CD4-positive, alpha-beta T cell (primary cell): ENCODE data around the gene ZNF467. TPM values are rescaled to one million over a fixed set of nuclear protein-coding genes. Genes with fewer than 3 reads are reported as not detected.

Source experiments
- ATAC-seq: fragments of 200-7000 bp; cut with Tn5 transposase; one replicate; pipeline ENCODE4 v1.10.0; 2022; ENCODE audit warnings: mild to moderate bottlenecking; ENCODE audit not compliant: poor library complexity
- CTCF ChIA-PET: fragments of 350-600 bp; sonication (Branson Sonifier 250); formaldehyde crosslinking; loops from one replicate; lab custom pipeline; 2021; ENCODE audit warnings: antibody characterized with exemption, inconsistent platforms; lab: Charles Lee
- POLR2A ChIA-PET: fragments of 350-600 bp; sonication (Branson Sonifier 250); formaldehyde crosslinking; loops from one replicate; lab custom pipeline; 2021; ENCODE audit warnings: antibody characterized with exemption, inconsistent platforms; lab: Charles Lee
- DNase-seq, 14 experiments: peaks; one replicate each; pipeline ENCODE4 v3.0.0-alpha.2; 2013 to 2020; ENCODE audit warnings: mixed read lengths in 2 of 14
- H3K27ac ChIP-seq, 2 donors: one replicate each; pipeline versions ENCODE4 v1.5.1 to v1.7.0; 2013; ENCODE audit warnings: low read length in 2 of 2, low read depth in 1 of 2, mild to moderate bottlenecking in 1 of 2
- H3K27me3 ChIP-seq, 2 experiments: 1 replicate in 1 of 2; 2 replicates in 1 of 2; pipeline versions ENCODE4 v1.6.1 to v1.7.0; 2013; ENCODE audit warnings: low read length in 2 of 2, control low read depth in 1 of 2, mild to moderate bottlenecking in 1 of 2, moderate library complexity in 1 of 2; ENCODE audit not compliant: insufficient read depth in 2 of 2, control insufficient read depth in 1 of 2
- H3K36me3 ChIP-seq: one replicate; pipeline ENCODE4 v1.6.1; 2013; ENCODE audit warnings: low read length, control low read depth; ENCODE audit not compliant: insufficient read depth
- H3K4me1 ChIP-seq: one replicate; pipeline ENCODE4 v1.6.1; 2013; ENCODE audit warnings: low read length, control low read depth; ENCODE audit not compliant: insufficient read depth
- H3K4me3 ChIP-seq: one replicate; pipeline ENCODE4 v1.5.1; 2013; ENCODE audit warnings: mild to moderate bottlenecking, low read length, moderate library complexity
- H3K9me3 ChIP-seq, 2 experiments: 1 replicate in 1 of 2; 2 replicates in 1 of 2; pipeline versions ENCODE4 v1.6.1 to v1.7.0; 2013; ENCODE audit warnings: low read length in 2 of 2, mild to moderate bottlenecking in 2 of 2, control low read depth in 1 of 2, moderate library complexity in 1 of 2; ENCODE audit not compliant: control insufficient read depth in 1 of 2, insufficient read depth in 1 of 2
- H3K27ac Mint-ChIP-seq: one replicate; pipeline ENCODE4 v1.8.0; 2020; ENCODE audit warnings: mixed read lengths
- H3K27me3 Mint-ChIP-seq: one replicate; pipeline ENCODE4 v1.8.0; 2021; ENCODE audit warnings: mixed read lengths
- H3K36me3 Mint-ChIP-seq: one replicate; pipeline ENCODE4 v1.8.0; 2021; ENCODE audit warnings: low read depth, mixed read lengths
- H3K4me1 Mint-ChIP-seq: one replicate; pipeline ENCODE4 v1.8.0; 2021; ENCODE audit warnings: low read depth, mixed read lengths
- H3K4me3 Mint-ChIP-seq: one replicate; pipeline ENCODE4 v1.8.0; 2020; ENCODE audit warnings: mild to moderate bottlenecking, mixed read lengths
- H3K9me3 Mint-ChIP-seq: one replicate; pipeline ENCODE4 v1.8.0; 2020; ENCODE audit warnings: mixed read lengths
- intact Hi-C, 2 experiments: fragments of 100-400 bp; cut with DNase I in 1 of 2; cut with micrococcal nuclease in 1 of 2; formaldehyde crosslinking; loops; one replicate each; pipeline versions ENCODE4 v1.15.1 to v1.9.0; 2023 to 2025; cut with DNase I, micrococcal nuclease
- total RNA-seq, 174 experiments: library from RNA in 2 of 174; stranded (reverse) in 2 of 174; gene quantifications; one replicate each; pipeline ENCODE4 v1.2.3 and lab custom pipeline; 2021 to 2026
- TF ChIP-seq, protein P1 (sequence below): fragments of 200-600 bp; IDR thresholded peaks from one replicate; pipeline ENCODE4 v1.8.0; 2022; ENCODE audit warnings: antibody characterized with exemption, mild to moderate bottlenecking

ZNF467 gene
- total RNA-seq, 2 experiments from 2014 or later, result 4.1 to 4.3 TPM

DNA sequence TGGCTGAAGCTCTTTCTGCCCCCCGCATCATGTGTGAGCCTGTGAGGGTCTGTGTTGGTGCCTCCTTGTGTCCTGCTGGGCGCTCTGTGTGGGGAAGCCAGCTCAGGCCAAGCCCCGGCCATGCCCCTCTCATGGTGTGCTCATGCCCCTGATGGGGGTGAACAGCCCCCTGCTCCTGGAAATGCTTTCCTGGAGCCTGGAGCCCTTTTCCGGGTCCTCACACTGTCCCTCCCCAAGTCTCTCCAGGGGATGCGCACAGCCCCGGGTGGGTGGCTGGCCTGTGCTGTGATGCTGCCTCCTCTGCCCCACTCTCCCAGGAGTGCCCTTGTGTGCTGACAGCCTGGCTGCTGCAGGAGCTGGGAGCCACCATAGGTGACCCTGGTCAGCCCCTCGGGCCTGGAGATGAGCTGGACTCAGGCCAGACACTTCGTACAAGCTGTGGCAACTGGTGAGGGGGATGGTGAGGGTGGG, 43.9 kb upstream of the ZNF467 start:
- DNase-seq (no peak), ATAC-seq (no peak)
- no peaks in the 10 kb centered on the region for H3K27me3 Mint-ChIP-seq
- ChIA-PET CTCF (no interaction called here), POLR2A (no interaction called here)
- TF ChIP-seq, protein P1, sequence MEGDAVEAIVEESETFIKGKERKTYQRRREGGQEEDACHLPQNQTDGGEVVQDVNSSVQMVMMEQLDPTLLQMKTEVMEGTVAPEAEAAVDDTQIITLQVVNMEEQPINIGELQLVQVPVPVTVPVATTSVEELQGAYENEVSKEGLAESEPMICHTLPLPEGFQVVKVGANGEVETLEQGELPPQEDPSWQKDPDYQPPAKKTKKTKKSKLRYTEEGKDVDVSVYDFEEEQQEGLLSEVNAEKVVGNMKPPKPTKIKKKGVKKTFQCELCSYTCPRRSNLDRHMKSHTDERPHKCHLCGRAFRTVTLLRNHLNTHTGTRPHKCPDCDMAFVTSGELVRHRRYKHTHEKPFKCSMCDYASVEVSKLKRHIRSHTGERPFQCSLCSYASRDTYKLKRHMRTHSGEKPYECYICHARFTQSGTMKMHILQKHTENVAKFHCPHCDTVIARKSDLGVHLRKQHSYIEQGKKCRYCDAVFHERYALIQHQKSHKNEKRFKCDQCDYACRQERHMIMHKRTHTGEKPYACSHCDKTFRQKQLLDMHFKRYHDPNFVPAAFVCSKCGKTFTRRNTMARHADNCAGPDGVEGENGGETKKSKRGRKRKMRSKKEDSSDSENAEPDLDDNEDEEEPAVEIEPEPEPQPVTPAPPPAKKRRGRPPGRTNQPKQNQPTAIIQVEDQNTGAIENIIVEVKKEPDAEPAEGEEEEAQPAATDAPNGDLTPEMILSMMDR, result no peak
- no peaks in the 10 kb centered on the region for H3K27me3 ChIP-seq
- H3K27ac ChIP-seq, result no peak overlapping the region
- no peaks in the 10 kb centered on the region for H3K36me3 Mint-ChIP-seq
- H3K9me3 Mint-ChIP-seq, result no peaks in the 10 kb centered on the region
- H3K4me1 ChIP-seq, result no peaks in the 10 kb centered on the region
- H3K27ac Mint-ChIP-seq, result no peak overlapping the region
- intact Hi-C loops, result no loop called here
- no peaks in the 10 kb centered on the region for H3K9me3 ChIP-seq
- no peak overlapping the region for H3K4me3 Mint-ChIP-seq
- no peaks in the 10 kb centered on the region for H3K4me1 Mint-ChIP-seq
- no peak overlapping the region for H3K4me3 ChIP-seq
- H3K36me3 ChIP-seq, result no peaks in the 10 kb centered on the region

DNA sequence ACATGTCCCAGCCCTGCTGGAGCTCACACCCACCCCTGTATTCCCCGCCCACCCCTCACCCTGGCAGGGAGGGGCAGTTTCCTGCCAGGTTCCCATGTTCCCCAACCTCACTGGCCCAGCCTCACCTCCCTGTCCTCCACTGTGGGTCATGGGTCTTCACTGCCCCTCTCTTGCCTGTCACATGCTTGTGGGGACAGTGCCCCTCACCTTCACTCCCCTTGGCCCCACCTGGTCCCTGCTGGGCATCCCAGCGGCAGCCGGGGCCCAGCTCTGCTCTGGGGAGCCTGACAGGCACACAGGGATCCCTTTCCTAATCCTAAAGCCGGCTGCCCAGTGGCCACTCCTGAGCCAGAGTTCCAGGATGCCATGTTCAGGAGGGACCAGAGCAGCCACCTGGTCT, 43.4 kb upstream of the ZNF467 start:
- H3K9me3 ChIP-seq, result no peaks in the 10 kb centered on the region
- H3K36me3 ChIP-seq, result no peaks in the 10 kb centered on the region
- H3K4me3 Mint-ChIP-seq, result no peak overlapping the region
- no peak overlapping the region for H3K27ac ChIP-seq
- intact Hi-C loops, result no loop called here
- H3K9me3 Mint-ChIP-seq, result no peaks in the 10 kb centered on the region
- H3K36me3 Mint-ChIP-seq, result no peaks in the 10 kb centered on the region
- H3K4me1 ChIP-seq, result no peaks in the 10 kb centered on the region
- H3K4me1 Mint-ChIP-seq, result no peaks in the 10 kb centered on the region
- no peak overlapping the region for H3K27ac Mint-ChIP-seq
- no peaks in the 10 kb centered on the region for H3K27me3 Mint-ChIP-seq
- ChIA-PET POLR2A (no interaction called here), CTCF (no interaction called here)
- TF ChIP-seq, protein P1, result no peak
- no peaks in the 10 kb centered on the region for H3K27me3 ChIP-seq
- DNase-seq (no peak), ATAC-seq (no peak)
- H3K4me3 ChIP-seq, result no peak overlapping the region

DNA sequence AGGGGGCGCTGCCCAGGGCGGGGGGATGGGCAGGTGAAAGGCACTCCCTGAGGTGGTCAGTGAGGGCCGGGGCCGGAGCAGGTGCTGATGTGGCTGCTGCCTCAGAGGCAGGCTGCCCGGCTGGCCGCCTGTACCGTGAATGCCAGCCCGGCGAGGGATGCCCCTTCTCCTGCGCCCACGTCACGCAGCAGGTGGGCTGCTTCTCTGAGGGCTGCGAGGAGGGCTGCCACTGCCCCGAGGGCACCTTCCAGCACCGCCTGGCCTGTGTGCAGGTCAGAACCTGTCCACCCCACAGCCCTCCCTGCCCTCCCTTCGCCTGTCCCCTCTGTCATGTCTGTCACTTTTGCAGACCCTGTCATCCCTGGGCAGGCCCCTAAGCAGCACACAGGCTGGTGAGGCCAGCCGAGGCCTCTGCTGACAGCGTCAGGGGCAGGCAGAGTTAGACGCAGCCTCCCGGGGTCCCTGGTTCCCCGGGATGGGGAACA, 42.9 kb upstream of the ZNF467 start:
- Mint-ChIP-seq H3K9me3 (no peaks in the 10 kb centered on the region), H3K36me3 (no peaks in the 10 kb centered on the region), H3K27ac (no peak overlapping the region), H3K4me3 (no peak overlapping the region), H3K4me1 (no peaks in the 10 kb centered on the region), H3K27me3 (no peaks in the 10 kb centered on the region)
- intact Hi-C loops, result no loop called here
- no peaks in the 10 kb centered on the region for H3K36me3 ChIP-seq
- TF ChIP-seq, protein P1, result no peak
- no peak overlapping the region for H3K4me3 ChIP-seq
- CTCF ChIA-PET, result no interaction called here
- no peak overlapping the region for H3K27ac ChIP-seq
- DNase-seq (no peak), ATAC-seq (no peak)
- H3K9me3 ChIP-seq, result no peaks in the 10 kb centered on the region
- POLR2A ChIA-PET, result no interaction called here
- H3K27me3 ChIP-seq, result no peaks in the 10 kb centered on the region
- no peaks in the 10 kb centered on the region for H3K4me1 ChIP-seq
